NCI-H2081 (cell line): Measurements from ENCODE around the gene SYS1.
A peak's percentile ranks its signal among the peaks of the same experiment; 100 is the strongest.
"Not testable (repeated sequence)": the region's sequence is repeated elsewhere in the genome, so short reads cannot be mapped to it uniquely, and the experiment has no call there.

Experiments
- DNase-seq, 2 experiments: peaks; one replicate each; lab custom pipeline; 2025; lab: John Stamatoyannopoulos, UW

Gene SYS1

DNA sequence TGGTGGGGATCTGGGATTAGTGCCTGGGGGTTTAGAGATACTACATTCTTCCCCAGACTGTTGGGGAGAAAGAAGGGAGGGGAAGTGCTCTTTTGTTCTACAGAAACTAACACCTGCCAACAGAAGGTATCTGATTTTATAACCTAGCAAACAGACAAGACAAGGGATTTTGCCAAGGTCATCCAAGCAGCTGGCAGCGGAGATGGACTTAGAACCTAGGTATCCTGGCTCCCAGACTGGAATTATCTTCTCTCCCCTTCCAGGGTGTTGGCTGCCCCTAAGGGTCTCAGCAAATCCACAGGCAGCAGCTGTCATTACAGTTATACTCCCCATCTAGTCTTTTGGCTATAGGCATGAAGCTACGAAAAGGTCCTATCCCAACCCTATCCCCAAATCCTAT lies 23.2 kb upstream of the SYS1 start:
- DNase-seq = peak in 1 of 2 experiments; percentile 16

DNA sequence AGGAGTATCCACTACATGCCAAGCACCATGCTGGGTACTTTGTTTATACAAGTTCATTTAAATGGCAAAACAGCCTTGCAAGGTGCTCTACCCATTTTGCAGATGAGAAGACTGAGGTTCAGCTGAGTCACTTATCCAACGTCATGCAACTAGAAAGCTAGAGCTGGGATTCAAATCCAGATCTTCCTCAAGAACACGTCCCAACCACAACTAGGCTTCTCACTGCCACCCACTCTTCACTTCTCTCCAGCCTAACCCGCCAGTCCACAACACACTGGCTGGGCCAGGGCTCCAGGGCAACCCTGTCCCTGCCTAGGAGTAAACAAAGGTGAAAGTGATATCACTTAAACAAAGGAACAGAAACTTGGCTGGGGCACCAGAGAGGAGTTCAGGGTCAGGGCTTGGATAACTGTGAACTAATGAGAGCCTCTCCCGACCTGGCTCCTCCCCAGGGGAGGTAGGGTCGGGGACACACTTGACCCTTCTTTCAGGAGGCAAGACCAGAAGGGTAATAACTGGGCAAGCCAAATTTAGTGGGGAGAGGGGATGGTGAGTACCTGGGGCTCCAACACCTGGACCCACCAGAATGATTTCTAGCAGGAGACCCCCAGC lies 22.6 kb upstream of the SYS1 start:
- no peak for DNase-seq

DNA sequence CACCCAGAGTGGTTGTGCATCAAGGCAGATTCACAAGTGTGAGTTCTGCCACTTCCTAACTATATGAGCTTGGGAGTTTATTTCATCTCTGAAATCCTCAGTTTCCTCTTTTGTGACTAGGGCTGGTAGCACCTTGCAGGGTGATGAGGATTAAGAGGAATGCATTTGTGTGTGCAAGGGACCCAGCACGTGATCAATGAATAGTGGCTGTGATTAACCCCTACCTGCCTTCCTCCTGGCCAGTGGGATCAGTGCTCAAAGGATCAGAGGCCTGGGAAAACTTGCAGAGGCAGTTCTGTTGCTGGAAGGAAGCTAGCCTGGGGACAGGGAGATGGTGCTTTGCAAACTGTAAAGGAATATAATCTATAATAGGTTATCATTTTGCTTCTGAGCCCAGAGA lies 22.0 kb upstream of the SYS1 start:
- no peak for DNase-seq

DNA sequence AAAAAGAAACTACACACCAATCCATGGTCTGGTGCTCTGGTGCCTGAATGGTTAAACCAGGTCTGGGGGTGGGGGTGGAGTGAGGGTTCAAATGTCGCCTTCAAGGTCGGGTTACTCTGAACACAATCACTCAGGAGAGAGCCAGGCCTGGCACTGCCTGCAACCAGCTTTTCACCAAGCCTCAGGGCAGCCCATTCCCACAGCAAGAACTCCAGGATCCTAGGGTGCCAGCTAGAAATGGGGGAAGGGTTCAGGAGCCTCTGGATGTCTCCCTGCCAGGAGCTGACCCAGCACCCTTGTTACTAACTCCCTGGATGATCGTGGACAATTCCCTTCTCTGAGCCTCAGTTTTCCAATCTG lies 21.4 kb upstream of the SYS1 start:
- no peak for DNase-seq

DNA sequence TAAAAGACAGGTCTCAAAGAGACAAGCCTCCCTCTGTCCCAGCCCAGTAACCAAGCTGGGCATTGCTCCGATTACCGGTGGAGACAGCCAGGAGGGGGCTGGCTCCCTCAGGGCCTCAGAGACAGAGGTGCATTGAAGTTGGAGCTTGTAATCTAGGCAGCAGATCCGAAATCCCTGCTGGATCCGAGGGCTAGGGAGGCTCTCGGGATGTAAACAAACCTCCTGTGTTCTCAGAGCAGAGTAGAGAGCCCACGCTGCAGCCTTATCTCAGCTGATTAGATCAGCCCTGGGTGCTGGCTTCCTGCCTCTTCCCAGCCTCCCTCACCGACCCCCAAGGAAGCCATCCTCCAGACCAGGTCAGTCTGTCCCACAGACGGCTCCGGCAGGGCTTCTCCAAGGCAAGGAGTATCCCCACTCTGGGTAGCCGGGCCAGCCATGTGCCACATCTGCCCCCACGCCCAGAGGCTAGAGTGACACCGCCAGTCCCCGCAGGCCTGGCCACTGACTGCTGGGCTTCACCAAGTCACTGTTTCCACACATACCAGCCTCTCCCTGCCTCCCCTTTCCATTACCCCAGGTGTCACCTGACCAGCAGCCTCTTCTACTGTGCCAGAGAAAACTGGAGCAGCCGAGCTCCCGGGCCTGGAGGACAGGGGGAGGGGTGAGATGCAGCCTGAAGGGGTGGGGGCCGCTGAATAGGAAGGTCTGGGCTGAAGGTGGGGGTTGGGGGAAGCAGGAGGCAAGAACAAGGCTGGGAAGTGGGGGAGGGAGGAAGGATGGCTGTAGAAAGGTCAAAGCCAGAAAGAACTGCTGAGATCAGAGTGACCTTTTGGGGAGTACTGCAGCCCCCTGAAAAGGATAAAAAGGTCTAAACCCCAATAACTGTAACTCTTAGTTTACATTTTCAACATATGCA lies 20.8 kb upstream of the SYS1 start:
- peak in 1 of 2 experiments; percentile 36 for DNase-seq

DNA sequence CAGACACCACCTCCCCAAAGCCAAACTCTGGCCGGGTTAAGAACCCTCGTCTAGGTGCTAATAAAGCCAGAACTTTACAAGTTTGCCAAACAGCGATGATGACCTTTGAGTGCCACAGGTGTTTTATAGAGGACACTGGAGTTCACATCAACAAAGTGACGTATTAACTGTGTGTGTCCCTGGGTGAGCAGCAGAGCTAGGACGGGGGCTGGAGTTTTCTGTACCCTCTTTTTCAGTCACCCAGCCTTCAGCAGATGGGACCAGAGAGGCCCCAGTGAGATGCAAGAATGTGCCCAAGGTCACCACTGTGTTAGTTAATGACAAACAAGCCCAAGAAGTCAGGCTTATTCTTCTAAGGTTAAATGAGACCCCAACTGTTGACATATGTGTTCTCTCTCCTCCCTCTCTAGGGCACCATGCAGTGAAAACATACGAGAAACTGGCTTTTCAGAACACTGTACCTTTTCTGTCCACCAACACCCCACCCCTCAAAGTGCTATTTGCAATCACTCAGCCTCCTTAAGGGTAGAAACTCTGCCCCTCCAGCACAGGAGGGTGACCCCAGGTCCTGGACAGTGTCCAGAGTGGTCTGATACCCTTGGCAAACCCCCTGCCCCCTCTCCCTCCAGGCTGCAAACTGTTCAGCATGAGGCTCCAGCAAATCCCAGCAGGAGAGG lies 20.0 kb upstream of the SYS1 start:
- peak in 1 of 2 experiments; percentile 38 for DNase-seq

DNA sequence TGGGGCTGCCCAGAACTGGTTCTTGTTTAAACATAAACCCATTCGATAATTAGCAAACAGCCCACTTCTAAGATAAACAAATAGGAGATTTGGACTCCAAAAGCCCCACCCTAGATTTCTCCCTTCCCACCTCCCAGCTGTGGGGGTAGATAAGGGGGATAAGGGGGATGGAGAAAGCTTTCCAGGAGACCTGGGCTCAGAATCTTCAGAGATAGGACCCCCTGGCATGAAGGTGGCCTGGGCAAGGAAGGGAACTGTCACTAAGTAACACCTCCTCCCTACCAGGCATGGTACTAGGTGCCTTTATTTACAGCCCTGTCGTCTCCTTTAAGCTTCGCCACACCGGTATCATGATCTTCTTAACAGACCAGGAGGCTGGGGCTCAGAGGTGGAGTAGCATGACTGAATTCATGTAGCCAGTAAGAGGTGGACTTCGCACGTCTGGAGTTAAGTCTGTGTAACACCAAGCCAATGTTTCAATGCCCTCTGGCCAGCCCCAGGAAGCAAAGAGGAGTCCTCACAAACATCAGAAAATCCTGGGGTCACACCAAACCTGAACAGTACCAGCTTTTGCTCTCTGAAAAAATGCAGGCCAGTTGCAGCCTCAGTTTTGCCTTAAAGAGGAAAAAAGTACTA lies 19.3 kb upstream of the SYS1 start:
- DNase-seq = peak; percentile 63 to 76

DNA sequence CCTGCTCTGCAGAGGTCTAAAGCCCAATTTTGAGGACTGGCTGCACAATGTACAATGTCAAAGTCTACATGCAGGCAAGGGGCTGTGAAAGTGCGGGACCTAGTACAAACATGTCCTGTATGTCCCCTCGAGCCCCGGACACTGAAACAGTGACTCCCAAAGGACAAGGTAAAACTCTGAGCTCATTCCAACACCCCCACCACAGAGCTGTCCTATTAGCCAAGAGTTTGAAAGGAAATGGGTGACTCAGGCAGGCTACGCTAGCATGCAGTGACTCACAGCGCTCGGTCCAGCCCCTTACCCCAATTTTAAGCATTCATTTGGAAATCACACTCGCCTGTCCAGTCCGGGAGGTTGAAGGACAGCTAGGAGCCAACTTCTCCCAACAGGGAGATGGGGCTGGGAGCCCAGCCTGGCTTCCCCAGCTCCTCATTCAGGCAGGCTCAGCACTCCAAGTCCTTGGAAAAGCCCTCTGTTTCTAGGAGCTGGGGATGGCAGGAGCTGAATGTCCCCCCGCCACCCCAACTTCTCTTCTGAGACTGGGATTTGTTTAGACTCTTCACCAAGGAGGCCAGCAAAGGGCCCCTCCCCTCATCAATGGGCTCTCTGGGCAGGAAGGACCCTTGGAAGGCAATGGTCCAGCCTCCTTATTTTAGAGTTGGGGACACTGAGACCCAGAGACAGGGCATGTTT lies 18.6 kb upstream of the SYS1 start:
- no peak for DNase-seq

DNA sequence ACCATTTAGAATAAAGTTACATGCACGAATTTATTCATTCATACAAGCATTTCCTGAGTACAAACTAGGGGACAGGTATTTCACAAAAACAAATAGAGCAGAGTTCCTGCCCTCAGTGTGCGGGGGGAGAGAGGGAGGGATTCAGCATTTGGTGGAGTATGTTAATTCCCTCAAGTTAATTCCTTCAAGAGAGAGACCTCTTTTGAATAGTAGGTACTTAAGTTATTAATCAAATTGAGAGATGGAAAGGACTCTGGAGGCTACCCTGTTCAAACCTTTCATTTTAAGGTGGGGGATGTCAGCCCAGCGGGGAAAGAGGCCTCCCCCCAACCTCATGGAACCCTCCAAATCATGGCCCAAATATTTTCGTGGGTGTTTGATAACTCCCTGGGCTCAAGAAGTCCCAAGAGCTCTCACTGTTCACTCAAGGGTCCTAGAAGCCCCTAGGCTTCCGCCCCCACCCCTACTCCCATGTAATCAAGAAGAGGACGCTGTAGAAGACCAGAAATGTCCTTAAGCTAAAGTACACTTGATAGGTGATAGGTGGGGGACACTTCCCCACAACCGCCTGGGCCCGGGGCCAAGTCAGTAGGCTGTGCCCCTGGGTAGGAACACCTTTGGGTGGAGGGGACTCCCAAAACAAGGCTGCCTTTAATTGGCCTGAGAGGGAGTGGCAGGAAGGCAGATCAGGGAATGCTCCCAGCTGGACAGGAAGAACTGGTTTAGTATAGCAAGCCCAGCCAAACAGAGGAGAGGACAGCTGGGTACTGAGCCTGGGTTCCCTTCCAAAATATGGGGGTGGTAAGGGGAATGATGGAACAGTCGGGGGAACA lies 17.6 kb upstream of the SYS1 start:
- peak in 1 of 2 experiments; percentile 12 for DNase-seq

DNA sequence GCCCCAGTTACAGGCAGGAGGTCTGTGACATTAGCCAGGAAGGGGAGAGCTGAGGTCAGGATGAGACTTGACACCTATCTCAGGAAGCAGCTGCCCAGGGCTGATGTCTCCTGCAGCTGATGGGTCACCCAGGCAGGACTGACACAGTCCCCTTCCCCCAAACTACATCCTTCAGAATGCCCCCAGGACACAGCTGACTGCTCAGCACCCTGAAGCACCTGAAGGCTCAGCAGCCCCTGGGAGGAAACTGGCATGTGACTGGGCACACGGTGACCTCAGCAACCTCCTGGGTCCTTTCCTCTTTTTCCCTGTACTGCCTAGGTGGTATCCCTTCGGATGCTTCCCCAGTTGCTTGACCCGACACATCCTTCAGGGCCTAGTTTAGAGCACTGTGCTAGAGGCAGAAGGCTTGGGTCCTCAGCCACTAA lies 16.7 kb upstream of the SYS1 start:
- no peak for DNase-seq

DNA sequence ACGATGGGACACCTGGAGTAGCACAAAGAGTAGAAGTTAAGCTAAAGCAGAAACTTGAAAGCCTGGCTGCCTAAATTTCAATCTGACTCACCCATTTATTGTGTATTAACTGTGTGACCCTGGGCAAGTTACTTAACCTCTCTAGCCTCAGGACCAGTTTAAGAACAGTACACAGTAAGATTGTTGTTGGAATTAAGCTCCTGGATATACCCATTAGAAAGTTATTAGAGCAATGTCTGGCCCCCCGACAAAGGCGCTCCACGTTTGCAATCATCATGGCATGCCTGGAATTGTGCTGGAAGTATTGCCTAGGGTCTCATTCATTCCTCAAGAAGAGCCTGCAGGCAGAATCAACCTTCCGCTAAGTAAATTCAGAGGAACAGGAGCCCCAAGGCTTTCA lies 16.1 kb upstream of the SYS1 start:
- DNase-seq = no peak

DNA sequence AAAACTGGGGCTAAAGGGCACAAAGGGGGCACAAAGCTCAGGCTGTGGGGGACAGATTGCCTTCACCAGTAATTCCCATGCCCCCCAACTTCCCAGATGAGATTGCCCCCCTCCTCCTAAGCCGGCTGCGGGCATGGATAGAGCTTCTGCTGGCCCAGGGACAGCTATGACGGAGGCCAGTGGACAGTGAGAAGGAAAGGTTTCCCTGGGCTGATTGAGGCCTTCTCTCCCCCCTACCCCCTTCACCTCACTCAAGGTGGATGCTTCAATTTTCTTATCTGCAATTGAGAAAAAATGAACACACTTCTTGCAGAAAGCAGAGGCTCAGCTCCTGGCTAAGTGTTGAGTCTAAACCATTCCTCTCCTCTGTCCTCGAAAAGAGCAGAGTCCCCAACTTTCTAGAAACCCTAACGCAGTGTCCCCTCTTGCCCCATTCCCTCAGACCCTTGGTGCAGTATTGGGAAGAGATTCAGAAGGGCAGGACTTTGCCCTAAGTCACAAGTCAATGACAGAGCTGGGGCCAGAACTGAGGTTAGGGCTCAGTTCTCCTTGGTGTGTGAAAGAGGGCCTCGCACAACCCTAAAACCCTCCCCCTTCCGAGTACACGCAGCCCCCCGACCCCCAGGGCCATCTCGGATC lies 15.5 kb upstream of the SYS1 start:
- no peak for DNase-seq

DNA sequence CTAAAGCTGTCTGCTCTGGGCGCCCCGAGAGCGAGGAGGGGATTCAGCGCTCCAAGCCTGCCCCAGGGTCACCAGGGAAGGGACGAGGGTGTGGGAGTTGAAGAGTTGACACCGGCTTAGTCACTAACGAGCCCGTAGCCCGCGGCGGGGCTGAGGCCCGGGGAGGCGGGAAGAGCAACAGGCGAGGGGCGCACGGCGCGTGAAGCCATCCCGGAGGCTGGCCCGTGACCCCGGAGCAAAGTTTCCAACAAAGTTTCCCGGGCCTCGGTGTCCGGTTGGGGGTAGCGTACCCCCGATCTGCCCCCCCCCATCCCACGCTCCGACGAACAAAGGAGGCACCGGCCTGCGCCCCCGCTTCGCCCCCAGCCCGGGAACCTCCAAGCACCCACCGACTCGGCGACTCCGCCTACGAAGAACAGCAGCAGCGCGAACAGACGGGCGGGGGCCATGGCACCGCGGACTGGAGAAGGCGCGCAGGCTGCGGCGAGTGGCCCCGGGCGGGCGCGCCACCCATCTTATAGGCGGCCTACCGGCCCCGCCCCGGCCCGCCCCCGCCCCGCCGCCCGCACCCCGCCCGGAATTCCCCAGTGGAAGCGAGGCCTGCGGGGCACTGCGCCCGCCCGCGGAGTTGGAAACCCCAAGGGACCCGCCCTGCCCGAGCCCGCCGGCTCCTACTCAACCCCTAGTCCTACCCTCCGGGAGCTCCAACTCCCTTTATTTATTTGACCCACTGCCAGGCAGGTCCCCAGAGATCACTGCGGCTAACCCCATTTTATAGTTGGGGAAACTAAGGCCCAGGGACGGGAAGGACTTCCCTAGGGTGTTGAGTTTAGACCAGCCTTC lies 14.8 kb upstream of the SYS1 start, which contains the start of gene SDC4:
TSS of gene SDC4 (minus strand) at position 489 of the 843 bp plus-strand sequence. CDS start at position 449, 40 bp downstream.
- peak in 1 of 2 experiments; percentile 46 for DNase-seq

DNA sequence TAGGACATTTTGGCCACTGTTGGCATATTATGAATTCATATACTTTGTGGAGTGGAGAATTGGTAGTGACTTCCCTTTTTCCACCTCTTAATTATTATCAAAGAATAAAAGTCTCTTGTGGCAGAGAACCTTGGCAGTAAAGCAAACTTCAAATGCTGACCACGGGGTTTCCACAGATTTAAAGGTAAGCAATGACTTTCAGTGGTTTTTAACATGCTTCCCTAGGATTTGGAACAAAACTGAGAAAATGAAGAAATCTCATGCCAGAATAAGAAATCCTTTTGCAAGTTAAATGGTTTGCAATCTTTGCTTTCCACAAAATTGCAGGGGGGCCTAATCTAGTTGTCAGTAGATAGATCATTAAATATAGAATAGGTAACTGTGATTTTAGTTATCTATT lies 12.7 kb upstream of the SYS1 start:
- DNase-seq = no peak

DNA sequence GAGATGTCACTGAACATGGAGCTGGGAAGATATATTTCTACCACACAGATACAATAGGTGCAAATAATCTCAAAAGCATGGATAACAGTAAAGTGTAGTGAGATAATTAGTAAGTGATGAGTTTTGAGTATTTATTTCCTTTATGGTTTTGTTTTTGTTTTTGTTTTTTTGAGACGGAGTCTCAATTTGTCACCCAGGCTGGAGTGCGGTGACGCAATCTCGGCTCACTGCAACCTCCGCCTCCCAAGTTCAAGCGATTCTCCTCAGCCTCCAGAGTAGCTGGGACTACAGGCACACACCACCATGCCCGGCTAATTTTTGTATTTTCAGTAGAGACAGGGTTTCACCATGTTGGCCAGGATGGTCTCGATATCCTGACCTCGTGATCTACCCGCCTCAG lies 12.2 kb upstream of the SYS1 start:
- not testable (repeated sequence) for DNase-seq

DNA sequence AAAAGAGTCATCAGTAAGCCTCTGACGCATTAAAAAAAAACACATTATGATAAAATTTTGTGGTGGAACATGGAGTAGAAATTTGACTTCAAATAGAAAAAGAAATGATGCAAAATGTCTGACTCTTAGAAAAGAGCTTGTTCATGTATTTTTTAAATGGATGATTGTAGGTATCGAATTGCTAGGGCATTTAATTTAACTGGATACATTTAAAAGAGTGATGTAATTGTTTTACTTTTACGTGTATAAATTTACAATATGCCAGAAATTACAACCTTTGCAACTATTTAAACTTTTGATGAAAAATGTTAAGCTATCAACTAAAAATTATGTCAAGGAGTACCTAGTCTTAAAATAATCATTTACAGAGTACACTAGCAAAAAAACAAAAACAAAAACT lies 10.2 kb upstream of the SYS1 start:
- no peak for DNase-seq

DNA sequence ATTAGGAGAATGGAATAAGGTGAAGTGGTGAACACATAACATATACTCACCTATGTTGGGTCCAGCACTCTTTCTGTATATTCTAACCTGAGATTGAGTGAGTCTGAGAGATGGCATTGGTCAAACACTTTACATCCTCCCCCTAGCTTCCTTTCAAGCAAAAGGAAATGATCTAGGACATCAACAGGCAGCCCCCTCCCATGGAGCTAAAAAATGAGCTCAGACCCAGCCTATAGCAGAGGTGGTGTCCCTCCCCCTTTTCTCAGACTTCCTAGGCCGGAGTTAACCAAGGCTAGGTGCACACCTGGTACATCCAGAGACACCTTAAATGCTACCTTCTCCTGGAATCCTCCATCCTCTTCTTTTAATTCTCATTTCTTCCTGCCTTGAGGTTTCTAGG lies 9.2 kb upstream of the SYS1 start:
- no peak for DNase-seq

DNA sequence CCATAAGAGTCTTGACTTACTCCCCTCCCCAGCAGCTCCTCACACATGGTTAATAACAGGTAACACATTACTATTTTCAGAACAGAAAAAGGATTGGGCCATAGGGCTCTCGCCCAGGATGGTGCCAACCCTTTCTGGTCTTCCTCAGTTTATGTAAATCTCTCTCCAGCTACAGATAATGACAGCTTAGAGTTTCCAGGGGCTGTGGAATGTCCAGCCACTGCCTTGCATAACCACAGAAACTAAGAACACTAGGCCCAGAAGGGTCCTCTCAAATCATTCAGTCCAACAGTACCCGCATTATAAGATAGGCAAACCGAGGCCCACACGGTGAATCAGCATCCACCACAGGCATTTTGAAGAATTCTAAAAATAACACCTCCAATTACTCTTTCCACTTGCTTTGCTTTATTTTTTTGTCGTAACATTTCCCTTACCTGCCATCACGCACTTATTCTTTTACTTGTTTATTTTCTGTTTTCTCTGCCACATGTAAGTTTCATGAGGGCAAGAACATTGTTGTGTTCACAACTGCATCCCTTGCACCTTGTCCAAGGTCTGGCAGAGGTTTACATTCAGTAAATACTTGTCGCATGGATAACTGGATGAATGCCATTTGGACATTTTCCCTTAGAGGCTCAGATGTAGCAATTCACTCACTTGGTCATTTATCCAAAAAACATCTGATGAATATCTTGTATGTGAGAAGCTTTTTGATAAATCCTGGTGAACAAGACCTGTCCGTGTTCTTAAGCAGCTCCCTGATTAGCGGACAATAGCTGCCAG lies 8.3 kb upstream of the SYS1 start:
- DNase-seq = no peak
